CD14-positive monocyte (primary cell): ENCODE data around the gene SSTR3. TPM values are rescaled to one million over a fixed set of nuclear protein-coding genes. Genes with fewer than 3 reads are reported as not detected.

ENCODE experiments used
- DNase-seq, 3 donors: peaks; one replicate each; pipeline ENCODE4 v3.0.0-alpha.2; 2011 to 2022
- H2AFZ ChIP-seq: 2 replicates; pipeline ENCODE4 v1.6.0; 2012; ENCODE audit warnings: mild to moderate bottlenecking, low read depth, low read length, inconsistent platforms; ENCODE audit not compliant: insufficient read depth, poor library complexity, severe bottlenecking
- H3K27ac ChIP-seq, 2 donors: 1 replicate in 1 of 2; 2 replicates in 1 of 2; pipeline ENCODE4 v1.5.1; 2012 to 2013; ENCODE audit warnings: low read length in 2 of 2, control low read depth in 1 of 2, inconsistent platforms in 1 of 2, low read depth in 1 of 2, mild to moderate bottlenecking in 1 of 2
- H3K27me3 ChIP-seq, 2 donors: one replicate each; pipeline versions ENCODE4 v1.6.0 to v1.6.1; 2011 to 2013; ENCODE audit warnings: low read length in 2 of 2; ENCODE audit not compliant: control insufficient read depth in 2 of 2, insufficient read depth in 2 of 2
- H3K36me3 ChIP-seq, 2 donors: replicated peaks in 1 of 2; 1 replicate in 1 of 2; 2 replicates in 1 of 2; pipeline versions ENCODE4 v1.5.1 to v1.6.1; 2012 to 2013; ENCODE audit warnings: low read length in 2 of 2, control low read depth in 1 of 2, inconsistent platforms in 1 of 2, mild to moderate bottlenecking in 1 of 2; ENCODE audit not compliant: insufficient read depth in 2 of 2, control insufficient read depth in 1 of 2
- H3K4me1 ChIP-seq, 2 donors: 1 replicate in 1 of 2; 2 replicates in 1 of 2; pipeline versions ENCODE4 v1.5.1 to v1.6.1; 2012 to 2013; ENCODE audit warnings: low read length in 2 of 2, control low read depth in 1 of 2, inconsistent platforms in 1 of 2, mild to moderate bottlenecking in 1 of 2, moderate library complexity in 1 of 2; ENCODE audit not compliant: insufficient read depth in 2 of 2, control insufficient read depth in 1 of 2
- H3K4me2 ChIP-seq: replicated peaks from 2 replicates; pipeline ENCODE3; 2012; ENCODE audit warnings: low read length, moderate library complexity, mild to moderate bottlenecking; ENCODE audit not compliant: poor library complexity, severe bottlenecking; ENCODE audit errors: extremely low read depth
- H3K4me3 ChIP-seq, 3 experiments: fragments of 200-600 bp in 1 of 3; sonication (generic) in 1 of 3; replicated peaks in 1 of 3; 1 replicate in 2 of 3; 2 replicates in 1 of 3; pipeline ENCODE4 v1.5.1; 2011 to 2013; ENCODE audit warnings: low read length in 3 of 3, mild to moderate bottlenecking in 3 of 3, control low read depth in 2 of 3, low read depth in 2 of 3, inconsistent platforms in 1 of 3, moderate library complexity in 1 of 3
- H3K79me2 ChIP-seq: 2 replicates; pipeline ENCODE4 v1.6.0; 2012; ENCODE audit warnings: mild to moderate bottlenecking, control low read depth, inconsistent platforms, low read length, moderate library complexity; ENCODE audit not compliant: insufficient read depth
- H3K9ac ChIP-seq: 2 replicates; pipeline ENCODE4 v1.6.0; 2017; ENCODE audit warnings: low read length, mild to moderate bottlenecking; ENCODE audit not compliant: insufficient read depth, poor library complexity, severe bottlenecking
- H3K9me3 ChIP-seq, 2 donors: replicated peaks in 1 of 2; 1 replicate in 1 of 2; 2 replicates in 1 of 2; pipeline versions ENCODE4 v1.5.1 to v1.6.1; 2012 to 2013; ENCODE audit warnings: low read length in 2 of 2, control low read depth in 1 of 2; ENCODE audit not compliant: control insufficient read depth in 1 of 2, insufficient read depth in 1 of 2
- H4K20me1 ChIP-seq: 2 replicates; pipeline ENCODE4 v1.6.0; 2012; ENCODE audit warnings: mild to moderate bottlenecking, low read length, control low read depth, moderate library complexity; ENCODE audit not compliant: insufficient read depth
- H3K27ac Mint-ChIP-seq, 7 donors: one replicate each; pipeline ENCODE4 v1.8.0; 2020; ENCODE audit warnings: mild to moderate bottlenecking in 7 of 7, mixed read lengths in 7 of 7, moderate library complexity in 6 of 7, inconsistent platforms in 2 of 7
- H3K27me3 Mint-ChIP-seq, 3 donors: one replicate each; pipeline ENCODE4 v1.8.0; 2021 to 2022; ENCODE audit warnings: low read depth in 3 of 3, mild to moderate bottlenecking in 3 of 3, mixed read lengths in 3 of 3, moderate library complexity in 3 of 3, inconsistent platforms in 1 of 3
- H3K36me3 Mint-ChIP-seq, 2 donors: one replicate each; pipeline ENCODE4 v1.8.0; 2020; ENCODE audit warnings: mixed read lengths in 2 of 2, inconsistent platforms in 1 of 2, mild to moderate bottlenecking in 1 of 2
- H3K4me1 Mint-ChIP-seq: one replicate; pipeline ENCODE4 v1.8.0; 2020; ENCODE audit warnings: mild to moderate bottlenecking, mixed read lengths
- H3K4me3 Mint-ChIP-seq, 2 donors: one replicate each; pipeline ENCODE4 v1.8.0; 2020; ENCODE audit warnings: mild to moderate bottlenecking in 2 of 2, mixed read lengths in 2 of 2, moderate library complexity in 1 of 2
- H3K9me3 Mint-ChIP-seq, 7 donors: one replicate each; pipeline ENCODE4 v1.8.0; 2020 to 2022; ENCODE audit warnings: mixed read lengths in 7 of 7, mild to moderate bottlenecking in 6 of 7, moderate library complexity in 6 of 7, inconsistent platforms in 2 of 7
- CTCF ChIP-seq: fragments of 200-600 bp; IDR thresholded peaks from one replicate; pipeline ENCODE4 v1.8.0; 2022; ENCODE audit warnings: antibody characterized with exemption, mild to moderate bottlenecking
- WGBS: methylation state at CpG from one replicate; pipeline ENCODE4 v1.1.5; 2013; ENCODE audit warnings: missing lambda C conversion rate; ENCODE audit not compliant: insufficient coverage; 5-methylcytosine and 5-hydroxymethylcytosine counted together
- intact Hi-C, 2 donors: fragments of 100-400 bp; cut with micrococcal nuclease; formaldehyde crosslinking; loops; one replicate each; pipeline versions ENCODE4 v1.15.0 to v1.15.1; 2023
- polyA plus RNA-seq, 3 donors: library from polyadenylated mRNA; depleted of rRNA in 1 of 3; unstranded in 2 of 3; stranded (reverse) in 1 of 3; fragments of 300-500 nt in 2 of 3; fragments of >200 nt in 1 of 3; fragmentation: Illumina TruSeq in 2 of 3; gene quantifications; 1 replicate in 2 of 3; 2 replicates in 1 of 3; pipeline ENCODE4 v1.2.3, GENCODE V29; 2012 to 2021

Gene SSTR3
- polyA plus RNA-seq, 3 donors, result 0.04 TPM; not detected in 2

GRCh38 chr22:37249986-37250385 lies 37.7 kb upstream of the SSTR3 start:
- Mint-ChIP-seq H3K4me3 (no peak overlapping the region), H3K4me1 (peaks cover 13% of the 10 kb centered on the region), H3K27me3 (peaks cover 0 to 4% (median 3%) of the 10 kb centered on the region in 3 donors), H3K9me3 (no peaks in the 10 kb centered on the region), H3K27ac (no peak overlapping the region), H3K36me3 (no peaks in the 10 kb centered on the region)
- Histone ChIP-seq H3K36me3 (no peaks in the 10 kb centered on the region), H3K4me3 (no peak overlapping the region), H3K4me1 (peaks cover 9% of the 10 kb centered on the region in 2 donors), H3K79me2 (no peaks in the 10 kb centered on the region), H3K9me3 (no peaks in the 10 kb centered on the region), H3K4me2 (no peak overlapping the region), H3K9ac (no peak overlapping the region), H3K27ac (no peak overlapping the region), H3K27me3 (no peaks in the 10 kb centered on the region), H2AFZ (no peak overlapping the region), H4K20me1 (no peaks in the 10 kb centered on the region)
- DNase-seq, result no peak
- WGBS, result no CpG with 5 or more reads among the region's 12 CpGs
- no peak for TF ChIP-seq CTCF
- intact Hi-C loops, result no loop called here

- H3K4me1 ChIP-seq, result peaks cover 25 to 27% of the 10 kb centered on the region in 2 donors
- no peaks in the 10 kb centered on the region for H3K27me3 ChIP-seq
- Mint-ChIP-seq H3K4me1 (peaks cover 24% of the 10 kb centered on the region), H3K36me3 (no peaks in the 10 kb centered on the region), H3K9me3 (no peaks in the 10 kb centered on the region), H3K4me3 (no peak overlapping the region), H3K27ac (peak overlapping the region in 2 of 7 donors; percentile 7 to 67), H3K27me3 (peaks cover 0 to 4% (median 3%) of the 10 kb centered on the region in 3 donors)
- intact Hi-C loops, result no loop called here
- no peak overlapping the region for H2AFZ ChIP-seq
- 42% methylated on average over 1 of the region's 6 CpGs for WGBS
- H3K79me2 ChIP-seq, result peaks cover 9% of the 10 kb centered on the region
- no peak overlapping the region for H3K27ac ChIP-seq
- no peaks in the 10 kb centered on the region for H3K36me3 ChIP-seq
- no peak overlapping the region for H3K4me2 ChIP-seq
- H3K4me3 ChIP-seq, result no peak overlapping the region
- H3K9ac ChIP-seq, result no peak overlapping the region
- no peak for TF ChIP-seq CTCF
- no peaks in the 10 kb centered on the region for H4K20me1 ChIP-seq
- no peak for DNase-seq
- H3K9me3 ChIP-seq, result no peaks in the 10 kb centered on the region
Observed at GRCh38 chr22:37248251-37248650, 36.0 kb upstream of the SSTR3 start.
